ENCODE measurements around the gene PLOD1.
"Not testable (repeated sequence)": the region's sequence is repeated elsewhere in the genome, so short reads cannot be mapped to it uniquely, and the experiment has no call there.

The PLOD1 gene

GRCh38 chr1:11934302-11935056 lies at the start of gene PLOD1:
Gene PLOD1 (plus strand): TSS chr1:11934717. CDS start chr1:11934780, 63 bp downstream.
- H3K4me3 ChIP-seq (ENCODE audit: low read depth, low read length): peak within 1 kb of the TSS; percentile 73
- H3K4me1 ChIP-seq (ENCODE audit: control insufficient read depth, insufficient read depth, low read length): peaks cover 14% of the 10 kb centered on the region
- peak within 1 kb of the TSS; percentile 85 for H3K27ac ChIP-seq (ENCODE audit: low read depth, low read length)
- H3K9ac ChIP-seq (ENCODE audit: low read depth, low read length): peak within 1 kb of the TSS; percentile 93
- no peaks in the 10 kb centered on the region for H3K27me3 ChIP-seq (ENCODE audit: control insufficient read depth, insufficient read depth, low read length)
- H3K36me3 ChIP-seq (ENCODE audit: control insufficient read depth, insufficient read depth, low read length): no peaks in the 10 kb centered on the region
- no peaks in the 10 kb centered on the region for H3K9me3 ChIP-seq (ENCODE audit: control insufficient read depth, insufficient read depth, low read length)

- Histone ChIP-seq H3K9ac (ENCODE audit: low read depth, low read length) (no peak overlapping the region), H3K27me3 (ENCODE audit: control insufficient read depth, insufficient read depth, low read length) (no peaks in the 10 kb centered on the region), H3K9me3 (ENCODE audit: control insufficient read depth, insufficient read depth, low read length) (no peaks in the 10 kb centered on the region), H3K27ac (ENCODE audit: low read depth, low read length) (no peak overlapping the region), H3K4me3 (ENCODE audit: low read depth, low read length) (no peak overlapping the region), H3K4me1 (ENCODE audit: control insufficient read depth, insufficient read depth, low read length) (no peaks in the 10 kb centered on the region), H3K36me3 (ENCODE audit: control insufficient read depth, insufficient read depth, low read length) (no peaks in the 10 kb centered on the region)
Measured at GRCh38 chr1:11885916-11886315, 48.6 kb upstream of the PLOD1 start.

- no peak overlapping the region for H3K27ac ChIP-seq (ENCODE audit: low read depth, low read length)
- H3K27me3 ChIP-seq (ENCODE audit: control insufficient read depth, insufficient read depth, low read length): no peaks in the 10 kb centered on the region
- no peaks in the 10 kb centered on the region for H3K36me3 ChIP-seq (ENCODE audit: control insufficient read depth, insufficient read depth, low read length)
- no peak overlapping the region for H3K9ac ChIP-seq (ENCODE audit: low read depth, low read length)
- H3K4me1 ChIP-seq (ENCODE audit: control insufficient read depth, insufficient read depth, low read length): no peaks in the 10 kb centered on the region
- H3K9me3 ChIP-seq (ENCODE audit: control insufficient read depth, insufficient read depth, low read length): no peaks in the 10 kb centered on the region
- H3K4me3 ChIP-seq (ENCODE audit: low read depth, low read length): no peak overlapping the region
Measured at GRCh38 chr1:11886986-11887665, 47.4 kb upstream of the PLOD1 start.

- H3K4me3 ChIP-seq (ENCODE audit: low read depth, low read length): no peak overlapping the region
- no peaks in the 10 kb centered on the region for H3K36me3 ChIP-seq (ENCODE audit: control insufficient read depth, insufficient read depth, low read length)
- H3K9ac ChIP-seq (ENCODE audit: low read depth, low read length): no peak overlapping the region
- no peak overlapping the region for H3K27ac ChIP-seq (ENCODE audit: low read depth, low read length)
- no peaks in the 10 kb centered on the region for H3K27me3 ChIP-seq (ENCODE audit: control insufficient read depth, insufficient read depth, low read length)
- no peaks in the 10 kb centered on the region for H3K4me1 ChIP-seq (ENCODE audit: control insufficient read depth, insufficient read depth, low read length)
- H3K9me3 ChIP-seq (ENCODE audit: control insufficient read depth, insufficient read depth, low read length): no peaks in the 10 kb centered on the region
Measured at GRCh38 chr1:11887666-11888007, 46.9 kb upstream of the PLOD1 start.

GRCh38 chr1:11888206-11888876 lies 46.2 kb upstream of the PLOD1 start:
- no peaks in the 10 kb centered on the region for H3K9me3 ChIP-seq (ENCODE audit: control insufficient read depth, insufficient read depth, low read length)
- no peaks in the 10 kb centered on the region for H3K4me1 ChIP-seq (ENCODE audit: control insufficient read depth, insufficient read depth, low read length)
- no peak overlapping the region for H3K4me3 ChIP-seq (ENCODE audit: low read depth, low read length)
- no peaks in the 10 kb centered on the region for H3K27me3 ChIP-seq (ENCODE audit: control insufficient read depth, insufficient read depth, low read length)
- H3K9ac ChIP-seq (ENCODE audit: low read depth, low read length): no peak overlapping the region
- H3K27ac ChIP-seq (ENCODE audit: low read depth, low read length): no peak overlapping the region
- H3K36me3 ChIP-seq (ENCODE audit: control insufficient read depth, insufficient read depth, low read length): no peaks in the 10 kb centered on the region

GRCh38 chr1:11888877-11889208 lies 45.7 kb upstream of the PLOD1 start:
- H3K4me1 ChIP-seq (ENCODE audit: control insufficient read depth, insufficient read depth, low read length): no peaks in the 10 kb centered on the region
- no peak overlapping the region for H3K9ac ChIP-seq (ENCODE audit: low read depth, low read length)
- H3K27me3 ChIP-seq (ENCODE audit: control insufficient read depth, insufficient read depth, low read length): no peaks in the 10 kb centered on the region
- H3K4me3 ChIP-seq (ENCODE audit: low read depth, low read length): no peak overlapping the region
- no peaks in the 10 kb centered on the region for H3K9me3 ChIP-seq (ENCODE audit: control insufficient read depth, insufficient read depth, low read length)
- no peaks in the 10 kb centered on the region for H3K36me3 ChIP-seq (ENCODE audit: control insufficient read depth, insufficient read depth, low read length)
- no peak overlapping the region for H3K27ac ChIP-seq (ENCODE audit: low read depth, low read length)

GRCh38 chr1:11891433-11892186 lies 42.9 kb upstream of the PLOD1 start:
- Histone ChIP-seq H3K27me3 (ENCODE audit: control insufficient read depth, insufficient read depth, low read length) (no peaks in the 10 kb centered on the region), H3K9ac (ENCODE audit: low read depth, low read length) (no peak overlapping the region), H3K4me1 (ENCODE audit: control insufficient read depth, insufficient read depth, low read length) (no peaks in the 10 kb centered on the region), H3K9me3 (ENCODE audit: control insufficient read depth, insufficient read depth, low read length) (no peaks in the 10 kb centered on the region), H3K36me3 (ENCODE audit: control insufficient read depth, insufficient read depth, low read length) (no peaks in the 10 kb centered on the region), H3K4me3 (ENCODE audit: low read depth, low read length) (no peak overlapping the region), H3K27ac (ENCODE audit: low read depth, low read length) (no peak overlapping the region)

GRCh38 chr1:11893907-11894251 lies 40.6 kb upstream of the PLOD1 start:
- H3K4me3 ChIP-seq (ENCODE audit: low read depth, low read length): no peak overlapping the region
- no peak overlapping the region for H3K27ac ChIP-seq (ENCODE audit: low read depth, low read length)
- H3K36me3 ChIP-seq (ENCODE audit: control insufficient read depth, insufficient read depth, low read length): no peaks in the 10 kb centered on the region
- H3K9me3 ChIP-seq (ENCODE audit: control insufficient read depth, insufficient read depth, low read length): no peaks in the 10 kb centered on the region
- no peak overlapping the region for H3K9ac ChIP-seq (ENCODE audit: low read depth, low read length)
- peaks cover 4% of the 10 kb centered on the region; the same call in 1 of the 2 replicates for H3K27me3 ChIP-seq (ENCODE audit: control insufficient read depth, insufficient read depth, low read length)
- no peaks in the 10 kb centered on the region for H3K4me1 ChIP-seq (ENCODE audit: control insufficient read depth, insufficient read depth, low read length)

GRCh38 chr1:11894501-11894900 lies 40.0 kb upstream of the PLOD1 start:
- H3K27me3 ChIP-seq (ENCODE audit: control insufficient read depth, insufficient read depth, low read length); H3K4me3 ChIP-seq (ENCODE audit: low read depth, low read length); H3K27ac ChIP-seq (ENCODE audit: low read depth, low read length); H3K9ac ChIP-seq (ENCODE audit: low read depth, low read length); H3K9me3 ChIP-seq (ENCODE audit: control insufficient read depth, insufficient read depth, low read length); H3K36me3 ChIP-seq (ENCODE audit: control insufficient read depth, insufficient read depth, low read length); H3K4me1 ChIP-seq (ENCODE audit: control insufficient read depth, insufficient read depth, low read length): not testable (repeated sequence)

GRCh38 chr1:11898086-11898785 lies 36.3 kb upstream of the PLOD1 start:
- H3K9me3 ChIP-seq (ENCODE audit: control insufficient read depth, insufficient read depth, low read length): no peaks in the 10 kb centered on the region
- peak overlapping the region; percentile 9 for H3K4me3 ChIP-seq (ENCODE audit: low read depth, low read length)
- peaks cover 4% of the 10 kb centered on the region for H3K27me3 ChIP-seq (ENCODE audit: control insufficient read depth, insufficient read depth, low read length)
- H3K4me1 ChIP-seq (ENCODE audit: control insufficient read depth, insufficient read depth, low read length): no peaks in the 10 kb centered on the region
- H3K36me3 ChIP-seq (ENCODE audit: control insufficient read depth, insufficient read depth, low read length): no peaks in the 10 kb centered on the region
- H3K9ac ChIP-seq (ENCODE audit: low read depth, low read length): no peak overlapping the region
- no peak overlapping the region for H3K27ac ChIP-seq (ENCODE audit: low read depth, low read length)

Measured in HUES48 (cell line).